Measurements from ENCODE around the gene TMEM186.

DNA sequence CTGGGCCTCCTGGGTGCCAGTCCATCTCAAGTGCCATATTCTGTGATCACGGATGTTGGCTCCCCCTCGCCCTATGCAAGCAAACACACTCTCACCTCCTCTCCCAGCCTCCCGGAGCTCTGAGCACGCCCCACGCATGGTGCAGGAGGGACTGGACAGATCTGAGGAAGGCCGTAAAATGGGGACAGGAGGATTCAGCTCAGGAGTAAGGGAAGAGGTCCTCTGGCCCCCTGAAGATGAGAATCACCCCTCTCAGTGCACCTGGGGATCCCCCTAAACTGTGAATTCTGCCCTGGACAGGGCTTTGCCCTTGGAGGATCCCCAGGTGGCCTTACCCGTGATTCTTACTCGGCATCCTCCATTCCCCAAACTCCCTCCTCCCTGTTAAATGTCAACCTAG is 15.6 kb downstream of the TMEM186 start:
- TF ChIP-seq, protein P1, sequence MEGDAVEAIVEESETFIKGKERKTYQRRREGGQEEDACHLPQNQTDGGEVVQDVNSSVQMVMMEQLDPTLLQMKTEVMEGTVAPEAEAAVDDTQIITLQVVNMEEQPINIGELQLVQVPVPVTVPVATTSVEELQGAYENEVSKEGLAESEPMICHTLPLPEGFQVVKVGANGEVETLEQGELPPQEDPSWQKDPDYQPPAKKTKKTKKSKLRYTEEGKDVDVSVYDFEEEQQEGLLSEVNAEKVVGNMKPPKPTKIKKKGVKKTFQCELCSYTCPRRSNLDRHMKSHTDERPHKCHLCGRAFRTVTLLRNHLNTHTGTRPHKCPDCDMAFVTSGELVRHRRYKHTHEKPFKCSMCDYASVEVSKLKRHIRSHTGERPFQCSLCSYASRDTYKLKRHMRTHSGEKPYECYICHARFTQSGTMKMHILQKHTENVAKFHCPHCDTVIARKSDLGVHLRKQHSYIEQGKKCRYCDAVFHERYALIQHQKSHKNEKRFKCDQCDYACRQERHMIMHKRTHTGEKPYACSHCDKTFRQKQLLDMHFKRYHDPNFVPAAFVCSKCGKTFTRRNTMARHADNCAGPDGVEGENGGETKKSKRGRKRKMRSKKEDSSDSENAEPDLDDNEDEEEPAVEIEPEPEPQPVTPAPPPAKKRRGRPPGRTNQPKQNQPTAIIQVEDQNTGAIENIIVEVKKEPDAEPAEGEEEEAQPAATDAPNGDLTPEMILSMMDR (IDR thresholded peaks at IDR 0.05), result no peak
- no peak for TF ChIP-seq POLR2A (IDR thresholded peaks at IDR 0.05)

Data from transverse colon (tissue), 3 donors.